ENCODE measurements around the gene SLC2A4RG.

Gene SLC2A4RG

DNA sequence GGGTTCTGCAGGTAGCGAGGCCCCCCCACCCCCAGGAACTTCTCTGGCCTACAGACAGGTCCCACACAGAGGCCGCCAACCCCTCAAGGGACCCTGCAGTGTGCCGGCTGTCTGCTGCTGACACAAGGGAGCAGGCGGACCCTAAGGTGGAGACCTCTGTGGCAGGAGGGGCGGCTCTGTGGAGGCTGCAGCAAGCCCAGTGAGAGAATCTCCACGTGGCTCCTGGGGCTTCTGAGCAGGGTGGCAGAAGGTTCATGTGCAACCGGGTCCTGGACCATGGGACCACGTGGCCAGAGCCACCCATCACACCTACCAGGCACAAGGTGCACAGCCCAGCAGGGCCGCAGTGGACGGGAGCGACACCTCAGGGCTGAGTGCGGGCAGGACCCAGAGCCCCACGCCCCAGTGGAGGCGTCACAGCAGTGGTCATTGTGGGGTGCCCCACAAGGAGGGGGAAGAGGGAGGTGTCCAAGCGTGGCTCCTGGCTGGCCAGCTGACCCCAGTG, 36.1 kb upstream of the SLC2A4RG start:
- in situ Hi-C loops (cut with MboI; ENCODE audit: low sequenced_read_pairs, unreplicated experiment): loop anchor here (10.0 kb wide), 1 partner anchor 151 kb away; no protein-coding TSS in a partner anchor
- DNase-seq (ENCODE audit: low spot score): no peak
- TF ChIP-seq, protein P1, sequence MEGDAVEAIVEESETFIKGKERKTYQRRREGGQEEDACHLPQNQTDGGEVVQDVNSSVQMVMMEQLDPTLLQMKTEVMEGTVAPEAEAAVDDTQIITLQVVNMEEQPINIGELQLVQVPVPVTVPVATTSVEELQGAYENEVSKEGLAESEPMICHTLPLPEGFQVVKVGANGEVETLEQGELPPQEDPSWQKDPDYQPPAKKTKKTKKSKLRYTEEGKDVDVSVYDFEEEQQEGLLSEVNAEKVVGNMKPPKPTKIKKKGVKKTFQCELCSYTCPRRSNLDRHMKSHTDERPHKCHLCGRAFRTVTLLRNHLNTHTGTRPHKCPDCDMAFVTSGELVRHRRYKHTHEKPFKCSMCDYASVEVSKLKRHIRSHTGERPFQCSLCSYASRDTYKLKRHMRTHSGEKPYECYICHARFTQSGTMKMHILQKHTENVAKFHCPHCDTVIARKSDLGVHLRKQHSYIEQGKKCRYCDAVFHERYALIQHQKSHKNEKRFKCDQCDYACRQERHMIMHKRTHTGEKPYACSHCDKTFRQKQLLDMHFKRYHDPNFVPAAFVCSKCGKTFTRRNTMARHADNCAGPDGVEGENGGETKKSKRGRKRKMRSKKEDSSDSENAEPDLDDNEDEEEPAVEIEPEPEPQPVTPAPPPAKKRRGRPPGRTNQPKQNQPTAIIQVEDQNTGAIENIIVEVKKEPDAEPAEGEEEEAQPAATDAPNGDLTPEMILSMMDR (IDR thresholded peaks at IDR 0.05; ENCODE audit: borderline replicate concordance, control extremely low read depth, extremely low read depth, insufficient read depth, missing control alignments): no peak

DNA sequence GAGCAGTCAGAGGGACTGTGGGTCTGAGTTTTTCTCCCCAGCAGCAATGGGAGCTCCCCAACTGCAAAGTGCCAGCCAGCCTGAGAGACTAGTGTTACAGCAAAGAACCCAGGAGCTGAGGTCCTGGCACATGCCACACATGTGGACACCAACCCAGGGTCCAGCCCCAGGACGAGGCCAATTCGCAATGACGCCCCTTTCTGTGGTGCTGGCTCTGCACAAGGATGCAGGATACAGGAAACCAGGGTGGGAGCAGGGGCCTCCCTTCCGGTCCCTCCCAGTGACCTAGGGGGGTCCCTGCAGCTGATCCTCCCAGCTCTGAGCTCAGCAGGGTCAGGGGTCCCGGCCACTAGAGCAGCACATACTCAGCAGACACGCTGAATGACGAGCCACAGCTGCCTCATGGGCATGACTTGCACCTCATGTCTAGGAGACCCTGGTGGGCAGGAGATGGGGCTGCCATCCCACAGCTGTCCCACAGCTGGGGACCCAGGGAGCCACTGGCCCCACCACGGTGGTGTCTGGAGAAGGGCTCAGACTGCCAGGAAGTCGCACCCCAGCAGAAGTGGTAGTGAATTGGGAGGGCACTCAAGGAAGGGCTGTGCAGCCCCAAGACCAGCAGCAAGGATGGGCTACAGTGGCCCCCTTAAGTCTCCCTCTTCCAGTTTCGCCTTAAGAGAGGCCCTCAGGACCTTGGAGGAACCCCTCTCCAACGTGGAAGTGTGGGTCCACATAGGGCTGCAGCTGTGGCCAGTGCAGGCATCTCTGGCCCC, 35.4 kb upstream of the SLC2A4RG start:
- in situ Hi-C loops (cut with MboI; ENCODE audit: low sequenced_read_pairs, unreplicated experiment): loop anchor here (10.0 kb wide), 1 partner anchor 151 kb away; no protein-coding TSS in a partner anchor
- TF ChIP-seq, protein P1 (IDR thresholded peaks at IDR 0.05; ENCODE audit: borderline replicate concordance, control extremely low read depth, extremely low read depth, insufficient read depth, missing control alignments): no peak
- DNase-seq (ENCODE audit: low spot score): no peak

DNA sequence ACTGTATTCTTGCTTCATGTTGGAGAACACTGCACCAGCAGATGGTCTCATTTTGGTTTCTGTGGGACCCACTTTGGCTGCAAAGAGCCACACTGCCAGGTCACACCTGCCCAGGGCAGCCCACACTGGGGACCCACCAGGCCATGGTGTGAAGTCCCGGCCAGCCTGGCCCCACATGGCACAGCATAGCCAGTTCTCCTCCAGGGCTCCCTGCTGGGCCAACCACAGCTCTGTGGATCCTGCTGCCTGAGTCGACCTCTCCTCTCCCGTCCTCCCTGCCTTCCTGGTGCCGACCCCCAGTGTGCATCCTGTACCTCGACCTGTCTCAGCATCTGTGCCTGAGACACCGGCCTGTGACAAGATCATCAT, 34.8 kb upstream of the SLC2A4RG start:
- in situ Hi-C loops (cut with MboI; ENCODE audit: low sequenced_read_pairs, unreplicated experiment): loop anchor here (10.0 kb wide), 1 partner anchor 150 kb away; no protein-coding TSS in a partner anchor
- TF ChIP-seq, protein P1 (IDR thresholded peaks at IDR 0.05; ENCODE audit: borderline replicate concordance, control extremely low read depth, extremely low read depth, insufficient read depth, missing control alignments): no peak
- DNase-seq (ENCODE audit: low spot score): no peak

DNA sequence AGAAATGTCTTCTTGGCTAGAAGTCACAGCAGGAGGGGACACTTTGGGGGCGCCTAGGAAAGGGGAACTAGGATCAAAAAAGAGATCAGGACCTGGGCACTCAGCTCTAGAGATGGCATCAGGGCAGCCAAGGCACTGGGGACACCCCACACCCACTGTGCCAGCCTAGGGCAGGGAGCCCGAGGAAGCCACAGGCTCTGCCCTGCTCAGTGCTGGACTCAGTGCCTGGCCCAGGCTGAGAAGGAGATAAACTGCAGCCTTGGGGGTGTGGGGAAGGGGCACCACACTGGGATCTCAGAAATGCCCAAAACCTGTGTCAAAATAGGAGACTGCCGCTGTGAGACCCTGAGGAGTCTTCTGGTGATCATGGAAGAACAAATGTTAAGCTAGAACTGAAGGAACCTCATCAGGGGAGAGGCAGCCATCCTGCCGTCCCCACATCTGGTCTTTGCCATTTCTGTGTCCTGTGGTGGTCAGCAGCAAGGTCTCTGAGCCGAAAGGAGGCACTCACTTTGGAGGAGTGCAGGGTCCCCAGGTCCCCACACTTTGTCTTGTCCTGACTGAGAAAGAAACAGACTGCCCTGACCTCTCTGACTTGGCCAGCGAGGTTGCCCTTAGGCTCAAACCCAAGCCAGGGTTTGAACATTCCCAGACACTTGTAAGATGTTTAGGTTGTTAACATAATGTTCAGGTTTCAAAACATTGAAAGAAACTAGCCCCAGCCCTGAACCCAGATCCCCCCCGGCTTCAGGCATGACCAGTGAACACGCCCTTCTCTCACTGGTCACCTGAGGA, 34.1 kb upstream of the SLC2A4RG start:
- TF ChIP-seq, protein P1 (IDR thresholded peaks at IDR 0.05; ENCODE audit: borderline replicate concordance, control extremely low read depth, extremely low read depth, insufficient read depth, missing control alignments): no peak
- DNase-seq (ENCODE audit: low spot score): no peak
- in situ Hi-C loops (cut with MboI; ENCODE audit: low sequenced_read_pairs, unreplicated experiment): loop anchor here (10.0 kb wide), 1 partner anchor 149 kb away; no protein-coding TSS in a partner anchor

DNA sequence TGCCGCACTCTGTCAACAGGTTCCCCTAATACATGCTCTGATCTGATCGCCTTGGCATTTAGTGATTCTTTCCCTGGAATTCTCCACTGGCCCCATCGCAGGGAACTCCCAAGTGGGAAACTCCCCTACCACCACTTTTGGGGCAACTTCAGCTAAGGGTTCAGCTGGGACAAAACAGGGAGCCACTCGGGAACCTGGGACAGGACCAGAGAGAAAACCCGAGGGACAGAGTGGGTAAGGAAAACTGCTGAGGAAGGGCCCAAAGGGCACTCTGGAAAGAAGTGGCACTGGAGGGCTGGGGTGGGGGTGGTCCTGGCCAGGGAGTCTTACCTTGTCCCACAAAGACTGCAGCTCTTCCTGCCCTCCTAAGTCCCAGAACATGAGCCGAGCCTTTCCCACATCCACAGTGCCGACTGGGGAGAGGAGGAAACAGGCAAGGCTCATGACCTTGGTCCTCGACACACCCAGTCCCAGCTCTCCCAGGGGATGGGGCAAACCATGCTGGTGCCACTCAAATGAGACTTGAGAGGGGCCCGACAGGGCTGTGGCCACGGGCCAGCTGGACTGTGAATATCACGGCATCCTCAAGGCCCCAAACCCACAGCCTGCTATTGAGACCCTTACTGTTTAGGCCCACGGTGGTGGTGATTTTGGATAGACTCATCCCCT, 33.4 kb upstream of the SLC2A4RG start:
- in situ Hi-C loops (cut with MboI; ENCODE audit: low sequenced_read_pairs, unreplicated experiment): loop anchor here (10.0 kb wide), 1 partner anchor 149 kb away; no protein-coding TSS in a partner anchor

More for the DNA sequence above, 33.4 kb upstream of the SLC2A4RG start:
- TF ChIP-seq, protein P1 (IDR thresholded peaks at IDR 0.05; ENCODE audit: borderline replicate concordance, control extremely low read depth, extremely low read depth, insufficient read depth, missing control alignments): no peak
- no peak for DNase-seq (ENCODE audit: low spot score)
